NCI-H128 (cell line): Measurements from ENCODE around the gene CCDC33.
"Not testable (repeated sequence)": the region's sequence is repeated elsewhere in the genome, so short reads cannot be mapped to it uniquely, and the experiment has no call there.

Experiments
- DNase-seq: peaks from one replicate; lab custom pipeline; 2025; ENCODE audit not compliant: unreplicated experiment; lab: John Stamatoyannopoulos, UW

CCDC33 gene

GRCh38 chr15:74356050-74356449, 119.9 kb downstream of the CCDC33 start:
- not testable (repeated sequence) for DNase-seq

GRCh38 chr15:74357514-74357913, 121.4 kb downstream of the CCDC33 start:
- not testable (repeated sequence) for DNase-seq

- not testable (repeated sequence) for DNase-seq
These were observed 123.2 kb downstream of the CCDC33 start for GRCh38 chr15:74359376-74359775.

- not testable (repeated sequence) for DNase-seq
These were observed 124.7 kb downstream of the CCDC33 start for GRCh38 chr15:74360855-74361254.

GRCh38 chr15:74362482-74362881, 126.4 kb downstream of the CCDC33 start:
- DNase-seq, result no peak

GRCh38 chr15:74364936-74365597, 128.9 kb downstream of the CCDC33 start:
- DNase-seq, result no peak

- DNase-seq, result no peak
These were observed 129.7 kb downstream of the CCDC33 start for GRCh38 chr15:74365598-74366445.

- no peak for DNase-seq
These were observed 131.2 kb downstream of the CCDC33 start, which contains the start of gene CYP11A1 for GRCh38 chr15:74367296-74367854. Gene CYP11A1, minus strand, starts transcription at chr15:74367646. Its CDS starts 61 bp downstream, at chr15:74367585.

GRCh38 chr15:74368121-74368520, 132.0 kb downstream of the CCDC33 start:
- DNase-seq, result no peak

GRCh38 chr15:74369084-74369745, 133.1 kb downstream of the CCDC33 start:
- no peak for DNase-seq

- no peak for DNase-seq
These were observed 133.6 kb downstream of the CCDC33 start for GRCh38 chr15:74369756-74370155.

GRCh38 chr15:74370471-74370870, 134.3 kb downstream of the CCDC33 start:
- DNase-seq, result no peak

GRCh38 chr15:74373056-74373650, 137.0 kb downstream of the CCDC33 start:
- no peak for DNase-seq

GRCh38 chr15:74373731-74374647, 137.9 kb downstream of the CCDC33 start:
- peak; percentile 77 for DNase-seq

GRCh38 chr15:74374648-74375302, 138.6 kb downstream of the CCDC33 start:
- no peak for DNase-seq

GRCh38 chr15:74375303-74375693, 139.2 kb downstream of the CCDC33 start:
- peak; percentile 24 for DNase-seq

- DNase-seq, result no peak
These were observed 140.1 kb downstream of the CCDC33 start for GRCh38 chr15:74376226-74376625.

- DNase-seq, result no peak
These were observed 140.9 kb downstream of the CCDC33 start for GRCh38 chr15:74376825-74377581.
